Motor neuron (in vitro differentiated cells): Measurements from ENCODE around the gene MIR17HG. TPM values are rescaled to one million over a fixed set of nuclear protein-coding genes. Genes with fewer than 3 reads are reported as not detected.

Experiments
- ATAC-seq, 8 experiments: fragments of 200-7000 bp; cut with Tn5 transposase; replicated peaks in 6 of 8; 2 replicates each; pipeline ENCODE4 v1.8.0; 2021; ENCODE audit warnings: mild to moderate bottlenecking in 8 of 8, moderate library complexity in 8 of 8
- H3K27ac ChIP-seq, 2 donors: fragments of 250-450 bp; sonication (Bioruptor Pico); 2 replicates each; pipeline ENCODE4 v1.9.0; 2021; ENCODE audit warnings: antibody characterized with exemption in 2 of 2, mild to moderate bottlenecking in 2 of 2, moderate library complexity in 1 of 2
- H3K4me1 ChIP-seq, 2 donors: fragments of 250-450 bp; sonication (Bioruptor Pico); replicated peaks in 1 of 2; 2 replicates each; pipeline ENCODE4 v1.6.1; 2021; ENCODE audit warnings: antibody characterized with exemption in 2 of 2, mild to moderate bottlenecking in 2 of 2, moderate library complexity in 1 of 2
- H3K4me3 ChIP-seq, 5 donors: fragments of 250-450 bp; sonication (Bioruptor Pico); 2 replicates each; pipeline ENCODE4 v1.9.0; 2021; ENCODE audit warnings: antibody characterized with exemption in 5 of 5, mild to moderate bottlenecking in 5 of 5, moderate library complexity in 4 of 5
- WGBS, 10 experiments: fragments of 450-650 bp; shearing (Covaris generic); methylation state at CpG; one replicate each; pipeline ENCODE4 v1.0.0; 2022; 5-methylcytosine and 5-hydroxymethylcytosine counted together
- in situ Hi-C, 9 experiments: fragments of 400-800 bp; cut with MboI; loops; one replicate each; pipeline ENCODE4 v1.15.0; 2021; ENCODE audit warnings: low sequenced_read_pairs in 9 of 9, low pct_unique_long_range_greater_than_20kb in 2 of 9; ENCODE audit not compliant: unreplicated experiment in 9 of 9
- total RNA-seq, 8 experiments: library from RNA; unstranded; fragments of 300-600 nt; gene quantifications; 2 replicates each; pipeline versions ENCODE4 v1.2.3 to v1.2.4, GENCODE V29; 2022

The MIR17HG gene
- total RNA-seq, 8 experiments from 2014 or later, result 6.0 to 26.3 (median 9.2) TPM

- ATAC-seq, result no peak
- Histone ChIP-seq H3K4me3 (no peak overlapping the region), H3K4me1 (no peaks in the 10 kb centered on the region), H3K27ac (no peak overlapping the region)
- WGBS, 10 experiments, result 72 to 100% (median 90%) methylated on average over 1 to 3 of the region's 3 CpGs
- in situ Hi-C loops, result no loop called here
Observed at GRCh38 chr13:91359631-91360030, 12.1 kb downstream of the MIR17HG start.

- Histone ChIP-seq H3K4me3 (no peak overlapping the region), H3K4me1 (no peaks in the 10 kb centered on the region), H3K27ac (no peak overlapping the region)
- WGBS, 10 experiments, result 67 to 100% (median 86%) methylated on average over 1 to 4 of the region's 4 CpGs; no CpG with 5 or more reads in 1 of the 10 experiments
- in situ Hi-C loops, result no loop called here
- peak in 1 of 8 experiments; percentile 6 for ATAC-seq
Observed at GRCh38 chr13:91360246-91360751, 12.8 kb downstream of the MIR17HG start.

- Histone ChIP-seq H3K4me3 (no peak overlapping the region), H3K27ac (no peak overlapping the region), H3K4me1 (no peaks in the 10 kb centered on the region)
- no peak for ATAC-seq
- WGBS, 10 experiments, result 67 to 100% (median 90%) methylated on average over 1 of the region's 1 CpG; no CpG with 5 or more reads in 2 of the 10 experiments
- in situ Hi-C loops, result no loop called here
Observed at GRCh38 chr13:91361755-91362271, 14.3 kb downstream of the MIR17HG start.

- Histone ChIP-seq H3K27ac (no peak overlapping the region), H3K4me3 (no peak overlapping the region), H3K4me1 (no peaks in the 10 kb centered on the region)
- 33 to 100% (median 69%) methylated on average over 1 of the region's 1 CpG; no CpG with 5 or more reads in 3 of the 10 experiments for WGBS, 10 experiments
- ATAC-seq, result peak in 2 of 8 experiments; percentile 8 to 42
- in situ Hi-C loops, result no loop called here
Observed at GRCh38 chr13:91362908-91363307, 15.4 kb downstream of the MIR17HG start.

- Histone ChIP-seq H3K27ac (no peak overlapping the region), H3K4me3 (no peak overlapping the region), H3K4me1 (no peaks in the 10 kb centered on the region)
- in situ Hi-C loops, result no loop called here
- ATAC-seq, result no peak
- 0 to 100% (median 81%) methylated on average over 1 of the region's 1 CpG; no CpG with 5 or more reads in 2 of the 10 experiments for WGBS, 10 experiments
Observed at GRCh38 chr13:91368101-91368500, 20.6 kb downstream of the MIR17HG start.

- no peaks in the 10 kb centered on the region for H3K4me1 ChIP-seq
- WGBS, 10 experiments, result 17 to 100% (median 82%) methylated on average over 1 to 3 of the region's 3 CpGs; no CpG with 5 or more reads in 1 of the 10 experiments
- H3K27ac ChIP-seq, result no peak overlapping the region
- ATAC-seq, result peak; percentile 6 to 73 (median 36)
- in situ Hi-C loops, result no loop called here
- no peak overlapping the region for H3K4me3 ChIP-seq
Observed at GRCh38 chr13:91368676-91369440, 21.4 kb downstream of the MIR17HG start.

- 6 to 89% (median 60%) methylated on average over 1 to 3 of the region's 3 CpGs for WGBS, 10 experiments
- peak in 2 of 8 experiments; percentile 45 to 66 for ATAC-seq
- in situ Hi-C loops, result no loop called here
- no peak overlapping the region for H3K4me3 ChIP-seq
- H3K4me1 ChIP-seq, result no peaks in the 10 kb centered on the region
- no peak overlapping the region for H3K27ac ChIP-seq
Observed at GRCh38 chr13:91369441-91369831, 21.9 kb downstream of the MIR17HG start.

- Histone ChIP-seq H3K4me1 (no peaks in the 10 kb centered on the region), H3K27ac (no peak overlapping the region), H3K4me3 (no peak overlapping the region)
- in situ Hi-C loops, result no loop called here
- peak in 3 of 8 experiments; percentile 73 to 85 (median 74) for ATAC-seq
- 0 to 100% (median 76%) methylated on average over 1 to 2 of the region's 2 CpGs for WGBS, 10 experiments
Observed at GRCh38 chr13:91370501-91370900, 23.0 kb downstream of the MIR17HG start.

- no peaks in the 10 kb centered on the region for H3K4me1 ChIP-seq
- in situ Hi-C loops, result no loop called here
- H3K27ac ChIP-seq, result no peak overlapping the region
- ATAC-seq, result no peak
- 10 to 100% (median 54%) methylated on average over 1 to 3 of the region's 3 CpGs; no CpG with 5 or more reads in 2 of the 10 experiments for WGBS, 10 experiments
- no peak overlapping the region for H3K4me3 ChIP-seq
Observed at GRCh38 chr13:91372911-91373310, 25.4 kb downstream of the MIR17HG start.

GRCh38 chr13:91375116-91375729 lies 27.7 kb downstream of the MIR17HG start:
- H3K4me3 ChIP-seq, result no peak overlapping the region
- peak in 3 of 8 experiments; percentile 42 to 60 (median 46) for ATAC-seq
- no peaks in the 10 kb centered on the region for H3K4me1 ChIP-seq
- no peak overlapping the region for H3K27ac ChIP-seq
- in situ Hi-C loops, result loop anchor here in 1 of 9 experiments (25.0 kb wide), 1 partner anchor 337 kb away; no protein-coding TSS in a partner anchor
- WGBS, 10 experiments, result 67 to 100% (median 85%) methylated on average over 1 to 4 of the region's 4 CpGs; no CpG with 5 or more reads in 2 of the 10 experiments

- Histone ChIP-seq H3K4me3 (no peak overlapping the region), H3K27ac (no peak overlapping the region), H3K4me1 (no peaks in the 10 kb centered on the region)
- ATAC-seq, result no peak
- in situ Hi-C loops, result loop anchor here in 1 of 9 experiments (25.0 kb wide), 1 partner anchor 331 kb away; no protein-coding TSS in a partner anchor
Observed at GRCh38 chr13:91381371-91381770, 33.9 kb downstream of the MIR17HG start.

- no peaks in the 10 kb centered on the region for H3K4me1 ChIP-seq
- no peak overlapping the region for H3K4me3 ChIP-seq
- no peak overlapping the region for H3K27ac ChIP-seq
- in situ Hi-C loops, result loop anchor here in 1 of 9 experiments (25.0 kb wide), 1 partner anchor 328 kb away; no protein-coding TSS in a partner anchor
- 13 to 93% (median 72%) methylated on average over 2 to 4 of the region's 4 CpGs for WGBS, 10 experiments
- ATAC-seq, result no peak
Observed at GRCh38 chr13:91383836-91384235, 36.3 kb downstream of the MIR17HG start.

GRCh38 chr13:91384896-91385295 lies 37.4 kb downstream of the MIR17HG start:
- in situ Hi-C loops, result loop anchor here in 1 of 9 experiments (25.0 kb wide), 1 partner anchor 327 kb away; no protein-coding TSS in a partner anchor
- Histone ChIP-seq H3K4me3 (no peak overlapping the region), H3K27ac (no peak overlapping the region), H3K4me1 (no peaks in the 10 kb centered on the region)
- WGBS, 10 experiments, result 0 to 100% (median 75%) methylated on average over 1 to 2 of the region's 2 CpGs; no CpG with 5 or more reads in 3 of the 10 experiments
- no peak for ATAC-seq
